SU-DHL-6 (cell line): ENCODE data around the gene LAMA2.

ENCODE experiments used
- CTCF ChIP-seq: fragments of 200-600 bp; sonication (generic); IDR thresholded peaks from one replicate; pipeline ENCODE4 v1.5.1; 2017; ENCODE audit warnings: antibody characterized with exemption, mild to moderate bottlenecking, low read length, moderate library complexity; ENCODE audit not compliant: insufficient read depth, poor library complexity, severe bottlenecking
- EZH2phosphoT487 ChIP-seq: fragments of 200-600 bp; sonication (generic), shearing (Covaris generic); conservative IDR thresholded peaks from 2 replicates; pipeline ENCODE4 v1.6.1; 2018; ENCODE audit warnings: mild to moderate bottlenecking, antibody characterized with exemption, low read length, moderate library complexity, mixed read lengths

- TF ChIP-seq CTCF = no peak
- TF ChIP-seq EZH2phosphoT487 = no peak
Measured at GRCh38 chr6:129292836-129293235, 409.9 kb downstream of the LAMA2 start.
